Panc1 (cell line): Measurements from ENCODE around the gene KAZN.

Experiments used
- POLR2AphosphoS5 ChIP-seq: IDR thresholded peaks from 2 replicates; pipeline ENCODE4 v1.6.1; 2012; ENCODE audit warnings: mild to moderate bottlenecking, low read depth, low read length, moderate library complexity
- TF ChIP-seq, protein P1 (sequence below): fragments of 450-650 bp; IDR thresholded peaks from 2 replicates; pipeline ENCODE4 v1.5.1; 2017; ENCODE audit warnings: mild to moderate bottlenecking

DNA sequence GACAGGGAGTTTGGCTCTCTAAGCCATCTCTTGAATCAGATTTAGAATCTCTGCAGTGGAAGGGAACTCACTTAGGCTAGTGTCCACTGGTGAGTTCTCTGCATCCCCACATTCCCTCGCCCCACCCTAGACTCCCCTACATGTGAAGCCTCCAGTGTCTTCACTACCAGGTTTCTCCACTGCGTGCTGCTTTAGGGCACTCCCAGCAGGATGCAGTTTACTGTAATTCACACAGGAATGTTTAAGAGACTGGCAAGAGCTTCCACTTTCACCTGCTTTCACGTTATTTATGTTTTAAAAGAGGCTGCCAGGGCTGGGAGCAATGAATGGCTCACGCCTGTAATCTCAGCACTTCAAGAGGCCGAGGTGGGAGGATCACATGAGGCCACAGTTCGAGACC is 60.2 kb downstream of the KAZN start:
- TF ChIP-seq, protein P1, sequence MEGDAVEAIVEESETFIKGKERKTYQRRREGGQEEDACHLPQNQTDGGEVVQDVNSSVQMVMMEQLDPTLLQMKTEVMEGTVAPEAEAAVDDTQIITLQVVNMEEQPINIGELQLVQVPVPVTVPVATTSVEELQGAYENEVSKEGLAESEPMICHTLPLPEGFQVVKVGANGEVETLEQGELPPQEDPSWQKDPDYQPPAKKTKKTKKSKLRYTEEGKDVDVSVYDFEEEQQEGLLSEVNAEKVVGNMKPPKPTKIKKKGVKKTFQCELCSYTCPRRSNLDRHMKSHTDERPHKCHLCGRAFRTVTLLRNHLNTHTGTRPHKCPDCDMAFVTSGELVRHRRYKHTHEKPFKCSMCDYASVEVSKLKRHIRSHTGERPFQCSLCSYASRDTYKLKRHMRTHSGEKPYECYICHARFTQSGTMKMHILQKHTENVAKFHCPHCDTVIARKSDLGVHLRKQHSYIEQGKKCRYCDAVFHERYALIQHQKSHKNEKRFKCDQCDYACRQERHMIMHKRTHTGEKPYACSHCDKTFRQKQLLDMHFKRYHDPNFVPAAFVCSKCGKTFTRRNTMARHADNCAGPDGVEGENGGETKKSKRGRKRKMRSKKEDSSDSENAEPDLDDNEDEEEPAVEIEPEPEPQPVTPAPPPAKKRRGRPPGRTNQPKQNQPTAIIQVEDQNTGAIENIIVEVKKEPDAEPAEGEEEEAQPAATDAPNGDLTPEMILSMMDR, result no peak
- no peak for TF ChIP-seq POLR2AphosphoS5
